Measurements from ENCODE around the gene MIB1. TPM values are rescaled to one million over a fixed set of nuclear protein-coding genes. Genes with fewer than 3 reads are reported as not detected.
"Not testable (repeated sequence)": the region's sequence is repeated elsewhere in the genome, so short reads cannot be mapped to it uniquely, and the experiment has no call there.

MIB1 gene
- total RNA-seq, 1 experiment from 2014 or later = 70.5 TPM

DNA sequence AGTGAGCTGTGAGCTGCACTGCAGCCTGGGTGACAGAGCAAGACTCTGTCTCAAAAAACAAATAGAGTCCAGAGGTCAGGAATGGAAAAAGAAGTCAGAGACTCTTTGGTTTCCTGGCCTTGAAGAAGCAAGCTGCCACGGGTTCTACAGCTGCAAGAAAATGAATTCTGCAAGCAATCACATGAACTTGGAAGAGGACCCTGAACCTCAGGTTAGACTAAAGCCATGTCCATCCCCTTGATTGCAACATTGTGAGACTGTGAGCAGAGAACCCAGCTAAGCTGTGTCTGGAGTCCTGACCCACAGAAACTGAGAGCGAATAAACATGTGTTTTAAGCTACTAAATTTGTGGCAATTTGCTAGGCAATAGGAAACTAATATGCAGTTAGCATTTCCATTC is 12.9 kb upstream of the MIB1 start:
- TF ChIP-seq EZH2 (IDR thresholded peaks at IDR 0.05; ENCODE audit: borderline replicate concordance, low read depth, low read length, poor library complexity, severe bottlenecking) = no peak
- TF ChIP-seq, protein P1, sequence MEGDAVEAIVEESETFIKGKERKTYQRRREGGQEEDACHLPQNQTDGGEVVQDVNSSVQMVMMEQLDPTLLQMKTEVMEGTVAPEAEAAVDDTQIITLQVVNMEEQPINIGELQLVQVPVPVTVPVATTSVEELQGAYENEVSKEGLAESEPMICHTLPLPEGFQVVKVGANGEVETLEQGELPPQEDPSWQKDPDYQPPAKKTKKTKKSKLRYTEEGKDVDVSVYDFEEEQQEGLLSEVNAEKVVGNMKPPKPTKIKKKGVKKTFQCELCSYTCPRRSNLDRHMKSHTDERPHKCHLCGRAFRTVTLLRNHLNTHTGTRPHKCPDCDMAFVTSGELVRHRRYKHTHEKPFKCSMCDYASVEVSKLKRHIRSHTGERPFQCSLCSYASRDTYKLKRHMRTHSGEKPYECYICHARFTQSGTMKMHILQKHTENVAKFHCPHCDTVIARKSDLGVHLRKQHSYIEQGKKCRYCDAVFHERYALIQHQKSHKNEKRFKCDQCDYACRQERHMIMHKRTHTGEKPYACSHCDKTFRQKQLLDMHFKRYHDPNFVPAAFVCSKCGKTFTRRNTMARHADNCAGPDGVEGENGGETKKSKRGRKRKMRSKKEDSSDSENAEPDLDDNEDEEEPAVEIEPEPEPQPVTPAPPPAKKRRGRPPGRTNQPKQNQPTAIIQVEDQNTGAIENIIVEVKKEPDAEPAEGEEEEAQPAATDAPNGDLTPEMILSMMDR (conservative IDR thresholded peaks at IDR 0.05; ENCODE audit: low read depth, low read length) = no peak
- Histone ChIP-seq H3K27me3 (replicated peaks; ENCODE audit: insufficient read depth, low read depth, low read length, poor library complexity) (no peaks in the 10 kb centered on the region), H3K36me3 (ENCODE audit: insufficient read depth, low read length, poor library complexity, severe bottlenecking) (no peaks in the 10 kb centered on the region), H3K4me1 (ENCODE audit: insufficient read depth, low read length, poor library complexity, severe bottlenecking) (peaks cover 18% of the 10 kb centered on the region), H3K4me3 (ENCODE audit: low read depth, low read length, poor library complexity, severe bottlenecking) (no peak overlapping the region), H3K9me3 (ENCODE audit: low read depth, low read length, poor library complexity, severe bottlenecking) (no peaks in the 10 kb centered on the region), H3K27ac (ENCODE audit: low read depth, low read length, poor library complexity, severe bottlenecking) (no peak overlapping the region)
- no peak for DNase-seq (ENCODE audit: low spot score)
- ChIA-PET CTCF (interaction anchor here (0.6 kb wide), 1 partner anchor 14 kb away, joined by 5 read pairs; no protein-coding TSS in a partner anchor), POLR2A (ENCODE audit: low non-redundant PET) (no interaction called here)
- no TSS peak for BruUV-seq (replicated peaks)
- intact Hi-C loops (cut with micrococcal nuclease; ENCODE audit: unreplicated experiment) = no loop called here

DNA sequence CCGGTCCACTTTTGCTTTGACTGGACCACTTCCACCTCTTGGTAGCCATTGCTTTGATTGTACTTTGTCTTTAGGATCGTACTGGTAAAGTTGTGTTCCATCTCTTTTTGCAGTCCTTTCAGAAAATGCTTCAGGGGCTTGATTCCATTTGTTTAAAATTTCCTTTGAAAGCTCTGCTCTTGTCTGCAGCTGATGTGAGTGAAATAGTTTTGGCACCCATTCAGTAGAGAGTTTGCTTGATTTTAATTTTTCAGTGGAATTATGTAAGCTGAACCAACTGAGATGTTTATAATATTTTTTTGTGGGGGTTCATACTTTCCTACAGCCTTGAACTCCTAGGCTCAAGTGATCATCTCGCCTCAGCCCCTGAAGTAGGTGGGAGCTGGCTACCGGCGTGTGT is 7.6 kb upstream of the MIB1 start:
- intact Hi-C loops (cut with micrococcal nuclease; ENCODE audit: unreplicated experiment) = no loop called here
- CTCF ChIA-PET = no interaction called here
- no peak overlapping the region for H3K4me3 ChIP-seq (ENCODE audit: low read depth, low read length, poor library complexity, severe bottlenecking)

GRCh38 chr18:21735452-21736015 is 5.1 kb upstream of the MIB1 start:
- no peak for DNase-seq (ENCODE audit: low spot score)
- intact Hi-C loops (cut with micrococcal nuclease; ENCODE audit: unreplicated experiment) = no loop called here
- no peak overlapping the region for H3K4me3 ChIP-seq (ENCODE audit: low read depth, low read length, poor library complexity, severe bottlenecking)
- POLR2A ChIA-PET (ENCODE audit: low non-redundant PET) = no interaction called here
- no TSS peak for BruUV-seq (replicated peaks)
- H3K36me3 ChIP-seq (ENCODE audit: insufficient read depth, low read length, poor library complexity, severe bottlenecking) = no peaks in the 10 kb centered on the region
- no peaks in the 10 kb centered on the region for H3K9me3 ChIP-seq (ENCODE audit: low read depth, low read length, poor library complexity, severe bottlenecking)
- H3K27ac ChIP-seq (ENCODE audit: low read depth, low read length, poor library complexity, severe bottlenecking) = no peak overlapping the region
- CTCF ChIA-PET = no interaction called here
- TF ChIP-seq EZH2 (IDR thresholded peaks at IDR 0.05; ENCODE audit: borderline replicate concordance, low read depth, low read length, poor library complexity, severe bottlenecking) = no peak
- TF ChIP-seq, protein P1 (conservative IDR thresholded peaks at IDR 0.05; ENCODE audit: low read depth, low read length) = no peak
- peaks cover 6% of the 10 kb centered on the region for H3K4me1 ChIP-seq (ENCODE audit: insufficient read depth, low read length, poor library complexity, severe bottlenecking)
- no peaks in the 10 kb centered on the region for H3K27me3 ChIP-seq (replicated peaks; ENCODE audit: insufficient read depth, low read depth, low read length, poor library complexity)

More for the DNA sequence above, 7.6 kb upstream of the MIB1 start:
- Histone ChIP-seq H3K27me3 (replicated peaks; ENCODE audit: insufficient read depth, low read depth, low read length, poor library complexity) (no peaks in the 10 kb centered on the region), H3K36me3 (ENCODE audit: insufficient read depth, low read length, poor library complexity, severe bottlenecking) (no peaks in the 10 kb centered on the region), H3K4me1 (ENCODE audit: insufficient read depth, low read length, poor library complexity, severe bottlenecking) (no peaks in the 10 kb centered on the region), H3K9me3 (ENCODE audit: low read depth, low read length, poor library complexity, severe bottlenecking) (no peaks in the 10 kb centered on the region), H3K27ac (ENCODE audit: low read depth, low read length, poor library complexity, severe bottlenecking) (no peak overlapping the region)
- DNase-seq (ENCODE audit: low spot score) = no peak
- POLR2A ChIA-PET (ENCODE audit: low non-redundant PET) = no interaction called here
- TF ChIP-seq, protein P1 (conservative IDR thresholded peaks at IDR 0.05; ENCODE audit: low read depth, low read length) = no peak
- no peak for TF ChIP-seq EZH2 (IDR thresholded peaks at IDR 0.05; ENCODE audit: borderline replicate concordance, low read depth, low read length, poor library complexity, severe bottlenecking)
- BruUV-seq (replicated peaks) = no TSS peak

DNA sequence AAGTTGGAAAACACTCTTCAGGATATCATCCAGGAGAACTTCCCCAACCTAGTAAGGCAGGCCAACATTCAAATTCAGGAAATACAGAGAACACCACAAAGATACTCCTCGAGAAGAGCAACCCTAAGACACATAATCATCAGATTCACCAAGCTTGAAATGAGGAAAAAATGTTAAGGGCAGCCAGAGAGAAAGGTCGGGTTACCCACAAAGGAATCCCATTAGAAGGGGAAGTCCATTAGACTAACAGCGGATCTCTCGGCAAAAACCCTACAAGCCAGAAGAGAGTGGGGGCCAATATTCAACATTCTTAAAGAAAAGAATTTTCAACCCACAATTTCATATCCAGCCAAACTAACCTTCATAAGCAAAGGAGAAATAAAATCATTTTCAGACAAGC is 3.7 kb upstream of the MIB1 start:
- not testable (repeated sequence) for BruUV-seq (replicated peaks); H3K27me3 ChIP-seq (replicated peaks; ENCODE audit: insufficient read depth, low read depth, low read length, poor library complexity); H3K27ac ChIP-seq (ENCODE audit: low read depth, low read length, poor library complexity, severe bottlenecking)

More for the DNA sequence above, 3.7 kb upstream of the MIB1 start:
- H3K36me3 ChIP-seq (ENCODE audit: insufficient read depth, low read length, poor library complexity, severe bottlenecking); CTCF ChIA-PET; H3K4me3 ChIP-seq (ENCODE audit: low read depth, low read length, poor library complexity, severe bottlenecking); H3K4me1 ChIP-seq (ENCODE audit: insufficient read depth, low read length, poor library complexity, severe bottlenecking); DNase-seq (ENCODE audit: low spot score); POLR2A ChIA-PET (ENCODE audit: low non-redundant PET); H3K9me3 ChIP-seq (ENCODE audit: low read depth, low read length, poor library complexity, severe bottlenecking); intact Hi-C loops (cut with micrococcal nuclease; ENCODE audit: unreplicated experiment): not testable (repeated sequence)
